NCI-H187 (cell line): ENCODE data around the gene AGXT2.
A peak's percentile ranks its signal among the peaks of the same experiment; 100 is the strongest.
"Not testable (repeated sequence)": the region's sequence is repeated elsewhere in the genome, so short reads cannot be mapped to it uniquely, and the experiment has no call there.

Experiments used
- DNase-seq, 2 experiments: peaks; one replicate each; lab custom pipeline; 2025; lab: John Stamatoyannopoulos, UW

Gene AGXT2

DNA sequence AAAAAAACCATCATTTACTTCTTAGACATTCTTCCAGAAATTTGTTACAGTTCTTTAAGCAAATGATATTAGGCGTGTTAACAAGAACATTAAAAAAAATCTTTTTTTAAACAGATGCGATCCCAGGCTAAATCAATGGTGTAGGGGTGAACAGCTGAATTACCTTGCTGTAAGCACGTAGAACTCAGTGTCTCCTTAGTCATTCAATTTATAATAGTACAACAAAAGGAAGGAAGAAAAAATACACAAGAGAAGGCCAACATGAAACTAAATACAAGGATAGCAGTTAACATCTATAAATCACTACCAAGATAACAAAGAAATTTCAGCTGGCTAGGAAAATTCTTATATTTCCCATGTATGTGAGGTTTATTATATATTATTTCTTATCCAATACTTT, 35.4 kb downstream of the AGXT2 start:
- no peak for DNase-seq

- DNase-seq = no peak
Measured at GRCh38 chr5:35010676-35011075, 37.1 kb downstream of the AGXT2 start.

- DNase-seq = no peak
Measured at GRCh38 chr5:35009657-35010056, 38.1 kb downstream of the AGXT2 start.

- no peak for DNase-seq
Measured at GRCh38 chr5:35009019-35009418, 38.7 kb downstream of the AGXT2 start.

DNA sequence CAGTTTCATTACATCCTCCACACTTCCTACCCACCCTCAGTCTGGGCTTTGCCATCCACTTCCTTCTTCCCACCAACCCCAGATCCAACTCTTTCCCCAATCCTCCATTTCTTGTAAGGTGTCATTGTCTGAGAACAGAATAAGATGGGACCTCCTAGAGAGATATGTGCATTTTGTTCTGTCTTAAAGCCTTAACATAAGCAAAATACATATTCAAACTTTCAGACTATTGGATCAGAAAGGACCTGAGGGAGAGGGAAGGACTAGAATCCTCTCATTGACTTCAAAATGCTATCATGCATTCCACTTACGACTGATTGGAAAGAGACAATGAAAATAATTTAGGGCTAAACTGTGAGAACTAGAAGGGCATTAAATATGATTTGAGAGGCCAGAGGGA, 43.0 kb downstream of the AGXT2 start:
- DNase-seq = no peak

GRCh38 chr5:35004200-35004599, 43.5 kb downstream of the AGXT2 start:
- DNase-seq = no peak

DNA sequence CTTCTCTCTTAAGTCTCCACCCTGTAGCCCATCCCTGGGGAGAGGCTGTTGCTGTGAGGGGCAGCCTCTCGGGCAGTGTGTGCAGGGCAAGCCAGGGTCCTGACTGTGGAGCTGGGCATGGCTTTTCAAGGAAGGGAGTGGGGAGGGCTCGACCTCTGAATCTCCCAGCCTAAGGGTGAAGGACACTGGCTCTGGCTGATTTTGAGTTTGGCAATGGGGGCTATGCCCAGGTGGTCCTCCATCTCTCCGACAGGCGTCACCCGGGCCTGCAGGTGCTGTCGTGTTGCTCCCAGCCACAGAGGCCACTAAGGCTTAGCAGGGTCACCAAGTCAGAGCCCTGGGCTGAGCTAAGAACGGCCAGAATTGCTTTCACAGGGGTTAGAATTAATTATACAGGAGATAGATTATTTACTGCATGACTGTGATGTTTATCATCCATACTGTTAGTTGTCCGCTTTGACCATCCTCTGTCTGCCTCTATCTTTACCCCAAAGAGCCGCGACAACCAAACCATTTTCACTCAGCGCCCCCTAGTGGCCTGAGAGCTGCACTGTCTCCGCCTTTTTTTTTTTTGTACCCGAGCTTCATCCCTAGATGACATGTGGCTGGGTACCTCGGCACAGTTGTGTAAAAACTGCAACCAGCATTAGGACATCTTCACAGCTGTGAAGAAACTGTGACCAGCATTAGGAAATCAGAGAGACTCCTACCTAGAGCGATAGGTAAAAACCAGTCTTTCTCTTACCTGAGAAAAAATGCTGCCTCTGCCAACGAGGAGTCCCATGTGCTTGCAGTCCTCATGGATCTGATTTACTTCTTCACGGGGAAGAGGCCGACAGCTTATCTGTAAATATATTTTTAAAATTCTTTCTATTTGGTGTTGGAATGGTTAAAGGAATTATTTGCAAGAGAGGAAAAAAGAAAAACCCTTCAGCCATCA, 44.5 kb downstream of the AGXT2 start:
- peak in 1 of 2 experiments; percentile 38 for DNase-seq

DNA sequence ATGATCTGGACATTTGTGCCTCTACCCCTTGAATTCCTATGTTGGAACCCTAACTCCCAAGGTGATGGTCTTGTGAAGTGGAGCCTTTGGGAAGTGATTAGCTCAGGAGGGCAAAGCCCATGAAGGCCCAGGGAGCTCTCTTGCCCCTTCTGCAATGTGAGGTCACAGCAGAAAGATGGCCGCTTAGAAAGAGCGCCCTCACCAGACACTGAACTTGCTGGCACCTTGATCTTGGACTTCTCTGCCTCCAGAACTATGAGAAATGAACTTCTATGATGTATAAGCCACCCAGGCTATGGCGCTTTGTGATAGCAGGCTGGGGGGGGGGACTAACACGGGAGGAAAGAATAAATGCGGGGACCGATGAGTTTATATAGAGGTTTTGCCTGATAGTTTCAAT, 45.3 kb downstream of the AGXT2 start:
- DNase-seq = no peak

- DNase-seq = no peak
Measured at GRCh38 chr5:35001842-35002241, 45.9 kb downstream of the AGXT2 start.

GRCh38 chr5:34998058-34998789, 49.5 kb downstream of the AGXT2 start:
- no peak for DNase-seq

- no peak for DNase-seq
Measured at GRCh38 chr5:34996261-34996660, 51.5 kb downstream of the AGXT2 start.

DNA sequence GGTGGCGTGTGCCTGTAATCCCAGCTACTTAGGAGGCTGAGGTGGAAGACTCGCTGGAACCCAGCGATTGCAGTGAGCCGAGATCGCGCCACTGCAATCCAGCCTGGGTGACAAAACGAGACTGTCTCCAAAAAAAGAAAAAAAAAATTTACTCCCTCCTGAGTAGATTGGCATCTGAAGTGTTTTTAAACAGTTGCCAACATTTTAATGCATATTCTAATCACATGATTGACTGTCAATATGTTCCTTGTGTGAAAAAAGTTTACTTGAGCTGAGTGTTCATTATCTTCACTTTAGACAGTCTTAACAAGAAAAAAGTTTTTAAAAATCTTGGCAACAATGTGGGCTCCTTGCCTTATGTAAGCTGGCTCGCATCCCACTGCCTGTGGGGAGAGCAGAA, 53.8 kb downstream of the AGXT2 start:
- DNase-seq = no peak

- DNase-seq = no peak
Measured at GRCh38 chr5:34991486-34992238, 56.1 kb downstream of the AGXT2 start.

- no peak for DNase-seq
Measured at GRCh38 chr5:34986965-34987364, 60.8 kb downstream of the AGXT2 start.

GRCh38 chr5:34982823-34983222, 64.9 kb downstream of the AGXT2 start:
- DNase-seq = no peak

DNA sequence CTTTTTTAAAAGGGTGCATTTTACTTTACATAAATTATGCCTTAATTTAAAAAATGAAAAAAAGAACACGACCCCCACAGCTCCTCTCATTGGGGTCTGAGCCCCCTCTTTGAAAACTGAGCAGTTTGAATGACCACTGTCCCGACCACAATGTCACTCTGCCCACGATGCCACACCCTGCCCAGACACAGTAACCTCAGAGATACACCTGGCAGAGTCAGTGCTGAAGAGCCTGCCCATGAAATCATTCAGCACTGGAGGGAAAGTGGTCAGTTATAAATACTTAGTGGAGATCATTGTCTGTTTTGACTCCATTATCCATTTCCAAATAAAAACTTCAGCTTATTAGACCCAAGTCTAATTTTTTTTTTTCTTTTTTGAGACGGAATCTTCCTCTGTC, 69.1 kb downstream of the AGXT2 start:
- no peak for DNase-seq

- no peak for DNase-seq
Measured at GRCh38 chr5:34977934-34978613, 69.7 kb downstream of the AGXT2 start.

GRCh38 chr5:34976347-34976746, 71.4 kb downstream of the AGXT2 start:
- DNase-seq = no peak

GRCh38 chr5:34971655-34972054, 76.1 kb downstream of the AGXT2 start:
- DNase-seq = not testable (repeated sequence)

GRCh38 chr5:34970552-34970951, 77.2 kb downstream of the AGXT2 start:
- DNase-seq = no peak

DNA sequence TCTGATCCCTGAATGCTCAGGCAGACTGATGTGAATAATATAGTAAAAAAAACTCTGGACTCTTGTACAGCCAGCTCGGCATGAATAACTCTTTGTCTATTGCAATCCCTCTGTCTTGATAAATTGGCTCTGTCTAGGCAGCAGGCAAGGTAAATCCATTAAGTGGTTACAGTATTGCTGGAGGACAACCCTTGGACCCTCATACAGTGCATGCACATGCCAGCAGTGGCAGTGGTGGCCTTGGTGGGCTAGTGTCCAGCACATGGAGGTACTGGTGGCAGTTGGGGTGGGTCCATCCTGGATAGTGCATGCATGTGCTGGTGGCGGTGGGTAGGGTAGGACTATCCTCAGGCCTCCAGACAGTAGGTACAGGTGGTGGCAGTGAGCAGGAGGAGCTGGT, 79.5 kb downstream of the AGXT2 start:
- DNase-seq = no peak

- no peak for DNase-seq
Measured at GRCh38 chr5:34967540-34967939, 80.2 kb downstream of the AGXT2 start.
